Tongue (tissue), 2 donors: ENCODE data around the gene CRYGS. TPM values are rescaled to one million over a fixed set of nuclear protein-coding genes. Genes with fewer than 3 reads are reported as not detected.
"Not testable (repeated sequence)": the region's sequence is repeated elsewhere in the genome, so short reads cannot be mapped to it uniquely, and the experiment has no call there.

Source experiments
- DNase-seq: peaks from one replicate; pipeline ENCODE4 v3.0.0-alpha.2; 2015
- total RNA-seq: library from RNA; depleted of rRNA; stranded (reverse); fragments of >200 nt; gene quantifications from one replicate; pipeline ENCODE4 v1.2.3, GENCODE V29; 2014

Gene CRYGS
- 0.62 TPM for total RNA-seq

DNA sequence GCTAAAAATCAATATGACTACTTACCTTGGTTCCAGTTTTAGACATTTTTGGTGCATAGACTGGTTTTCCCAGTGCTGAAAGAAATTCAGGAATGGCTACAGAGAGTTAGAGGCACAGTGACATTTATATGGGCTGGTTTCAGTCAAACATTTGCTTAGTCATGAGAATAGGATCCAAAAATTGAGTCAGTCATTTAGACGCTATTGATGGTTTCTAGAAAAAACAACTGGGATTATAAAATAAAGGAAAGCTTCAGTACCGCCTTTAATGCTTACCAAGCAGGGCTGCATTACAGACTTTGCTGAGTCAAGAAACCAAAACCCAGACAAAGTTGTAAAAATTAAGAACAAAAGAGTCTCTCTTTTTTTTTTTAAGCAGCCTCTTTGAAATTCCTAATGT is at the start of gene CRYGS:
TSS of gene CRYGS (minus strand) at position 100 of the 400 bp plus-strand sequence. CDS start at position 46, 54 bp downstream.
- no peak for DNase-seq

GRCh38 chr3:186593862-186594261 is 49.7 kb upstream of the CRYGS start:
- DNase-seq, result no peak

GRCh38 chr3:186592682-186593081 is 48.5 kb upstream of the CRYGS start:
- no peak for DNase-seq

DNA sequence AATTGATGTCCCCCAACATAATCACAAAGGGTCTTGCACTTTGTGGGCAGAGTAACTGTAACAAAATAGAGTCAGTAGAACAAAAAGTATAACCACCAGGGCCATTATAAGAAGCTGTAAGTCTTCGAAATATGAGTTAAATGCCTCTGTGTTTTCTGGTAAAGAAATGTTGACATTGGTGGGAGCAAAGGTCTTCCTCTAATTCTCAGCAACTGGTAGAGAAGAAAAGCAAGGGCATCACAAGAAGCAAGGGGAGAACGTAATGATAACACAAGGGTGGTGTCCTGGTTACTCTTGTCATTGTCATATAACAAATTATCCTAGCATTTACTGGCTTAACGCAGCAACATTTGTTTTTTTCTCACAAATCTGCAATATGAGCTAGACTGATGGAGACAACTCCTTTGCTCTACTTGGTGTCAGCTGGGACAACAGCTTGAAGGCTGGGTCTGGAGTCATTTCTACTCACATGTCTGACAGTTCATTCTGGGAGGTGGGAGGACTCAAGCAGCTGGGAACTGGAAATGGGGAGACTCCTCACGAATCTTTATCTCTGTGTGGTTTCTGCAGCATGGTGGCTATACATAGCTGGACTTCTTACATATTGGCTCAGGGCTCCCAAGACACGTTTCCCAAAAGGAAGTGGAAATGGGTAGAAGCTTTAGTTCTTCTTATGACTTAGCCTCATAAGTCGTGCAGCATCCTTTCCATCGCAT is 46.6 kb upstream of the CRYGS start:
- DNase-seq, result no peak

GRCh38 chr3:186589856-186590579 is 45.8 kb upstream of the CRYGS start:
- DNase-seq, result no peak

DNA sequence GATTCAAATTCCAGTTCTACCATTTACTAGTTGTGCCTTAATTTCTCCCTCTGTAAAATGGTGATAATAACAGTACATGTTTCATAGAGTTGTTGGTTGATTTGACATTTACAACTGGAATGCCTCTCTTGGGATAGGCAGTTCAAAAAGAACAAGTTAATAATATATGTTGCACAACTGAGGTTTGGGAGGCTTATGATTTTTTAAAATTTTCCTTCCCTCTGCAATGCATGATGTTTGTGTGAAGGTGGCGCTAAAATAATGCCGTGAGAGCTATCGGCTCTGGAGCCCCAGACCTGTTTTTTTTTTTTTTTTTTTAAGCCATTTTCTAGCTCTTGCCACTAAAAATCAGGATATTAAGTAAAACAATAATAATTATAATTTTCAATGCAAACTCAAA is 44.9 kb upstream of the CRYGS start:
- no peak for DNase-seq

DNA sequence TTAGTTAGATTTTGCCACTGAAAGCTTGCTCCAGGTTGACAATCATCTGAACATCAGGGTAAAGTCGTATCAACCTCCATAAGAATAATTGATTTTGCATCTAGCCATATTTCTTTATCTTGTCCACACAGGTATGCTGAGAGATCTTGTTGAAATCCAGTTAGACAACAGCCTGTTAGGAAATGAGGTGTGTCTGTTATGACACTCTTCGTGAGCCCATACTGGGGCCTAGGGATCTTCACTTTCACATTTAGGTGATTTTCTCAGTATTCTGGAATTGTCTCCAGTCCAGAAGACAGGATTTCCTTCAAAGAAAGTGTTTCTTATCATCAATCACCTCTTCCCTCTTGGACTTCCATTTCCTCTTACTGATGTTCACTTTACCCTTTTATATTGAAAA is 44.5 kb upstream of the CRYGS start:
- no peak for DNase-seq

DNA sequence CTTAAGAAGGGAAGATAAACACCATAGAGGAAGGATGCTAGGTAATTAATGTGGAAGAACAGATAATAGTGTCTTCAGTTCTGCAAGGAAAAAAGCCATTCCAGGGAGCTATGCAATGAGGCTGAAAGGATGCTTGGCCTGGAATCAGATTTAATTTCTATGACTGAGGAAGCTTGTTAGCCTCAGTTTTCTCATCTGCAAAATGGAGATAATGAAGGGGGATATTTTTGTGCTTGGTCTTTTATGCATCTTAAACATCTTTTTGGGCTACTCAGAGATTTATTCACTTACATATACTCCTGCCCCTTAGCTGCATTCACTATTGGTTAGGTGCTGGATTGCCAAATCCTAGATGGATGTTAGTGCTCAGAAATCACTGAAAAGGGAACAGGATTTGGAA is 43.0 kb upstream of the CRYGS start:
- DNase-seq, result no peak

- not testable (repeated sequence) for DNase-seq
Measured at GRCh38 chr3:186586245-186586644, 42.1 kb upstream of the CRYGS start.

- DNase-seq, result no peak
Measured at GRCh38 chr3:186583831-186584230, 39.7 kb upstream of the CRYGS start.

DNA sequence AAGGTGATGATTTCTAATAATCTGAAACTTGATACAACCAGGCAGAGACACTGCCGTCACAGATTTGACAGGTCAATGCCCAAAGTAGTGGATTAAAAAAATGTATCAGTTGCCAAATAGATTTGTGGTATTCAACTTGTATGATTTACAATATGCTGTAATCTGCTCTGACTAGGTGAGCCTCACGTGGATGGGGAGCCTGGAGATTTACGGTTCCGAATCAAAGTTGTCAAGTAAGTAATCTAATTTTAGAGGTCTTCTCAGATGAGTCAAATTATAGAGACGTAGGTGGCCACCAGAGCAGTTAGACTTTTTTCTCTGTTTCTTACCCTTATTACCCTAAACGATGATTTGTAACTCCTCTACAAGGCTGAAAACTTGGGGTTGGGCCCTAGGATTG is 38.4 kb upstream of the CRYGS start:
- no peak for DNase-seq

DNA sequence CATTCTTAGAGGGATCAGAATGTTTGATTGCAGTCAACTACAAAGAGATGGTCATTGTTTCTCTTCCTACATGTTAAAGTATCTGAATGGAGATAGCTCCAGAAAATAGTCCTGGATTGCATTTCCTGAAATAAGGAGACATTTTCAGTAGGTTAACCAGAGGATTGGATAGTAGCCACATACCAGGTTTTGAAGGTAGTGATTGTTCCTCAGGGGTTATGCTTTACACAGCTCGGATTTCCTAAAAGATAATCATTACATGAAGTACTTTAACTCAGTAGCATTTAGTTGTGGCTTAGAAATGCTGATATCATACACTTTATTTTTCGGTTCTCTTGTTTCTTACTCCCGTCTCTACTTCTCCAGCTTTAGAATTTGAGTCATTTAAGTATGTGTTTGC is 36.6 kb upstream of the CRYGS start:
- DNase-seq, result no peak

- DNase-seq, result no peak
Measured at GRCh38 chr3:186577521-186577920, 33.3 kb upstream of the CRYGS start.

- no peak for DNase-seq
Measured at GRCh38 chr3:186571644-186572013, 27.4 kb upstream of the CRYGS start.

- DNase-seq, result no peak
Measured at GRCh38 chr3:186570941-186571643, 26.9 kb upstream of the CRYGS start.

DNA sequence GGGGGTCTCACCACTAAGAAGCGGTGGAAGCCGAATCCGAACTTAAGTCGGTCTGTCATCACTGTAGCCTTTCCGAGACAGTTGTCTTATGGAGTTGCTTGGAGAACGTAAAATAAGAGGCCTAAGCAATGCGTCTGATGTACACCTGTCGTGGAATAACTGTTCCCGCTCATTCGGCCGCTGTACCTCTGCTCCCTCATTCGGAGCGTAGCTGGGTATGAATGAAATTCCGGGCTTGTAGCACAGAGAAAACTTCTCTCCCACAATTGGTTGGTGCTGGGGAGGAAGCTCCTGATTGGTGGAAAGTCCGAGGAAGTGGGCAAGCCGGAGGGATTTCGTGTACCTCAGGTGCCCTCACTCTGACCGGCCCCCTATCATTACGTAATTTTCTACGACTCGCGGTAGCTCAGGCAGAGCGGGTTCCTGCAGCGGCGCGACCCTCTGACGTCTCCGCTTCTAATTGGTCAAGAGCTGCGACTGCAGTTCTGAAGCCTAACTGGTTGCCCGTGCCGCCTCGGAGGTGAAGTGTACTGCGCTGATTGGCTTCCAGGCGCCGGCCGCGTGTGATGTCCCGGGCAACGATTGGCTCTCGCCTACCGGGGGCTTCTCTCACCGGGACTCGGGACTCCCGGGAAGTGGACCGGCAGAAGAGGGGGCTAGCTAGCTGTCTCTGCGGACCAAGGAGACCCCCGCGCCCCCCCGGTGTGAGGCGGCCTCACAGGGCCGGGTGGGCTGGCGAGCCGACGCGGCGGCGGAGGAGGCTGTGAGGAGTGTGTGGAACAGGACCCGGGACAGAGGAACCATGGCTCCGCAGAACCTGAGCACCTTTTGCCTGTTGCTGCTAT is 26.1 kb upstream of the CRYGS start, which contains the start of gene DNAJB11:
TSS of gene DNAJB11 (plus strand) at position 625 of the 845 bp plus-strand sequence. CDS start at position 803, 178 bp downstream.
- peak; percentile 100 for DNase-seq

DNA sequence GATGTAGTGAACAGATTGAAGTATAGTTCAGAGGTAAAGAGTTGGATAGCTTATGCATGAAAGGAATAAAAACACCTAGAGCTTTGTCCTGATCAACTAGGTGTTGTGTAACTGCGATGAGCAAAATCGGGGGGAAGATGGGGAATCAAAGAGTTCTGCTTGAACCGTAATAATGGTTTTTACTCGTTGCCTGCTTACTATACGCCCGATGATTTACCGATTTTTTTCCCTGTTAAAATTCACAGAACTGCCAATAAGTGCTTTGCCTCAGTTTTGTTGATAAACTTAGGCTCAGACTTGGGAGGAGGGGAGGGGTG is 25.6 kb upstream of the CRYGS start:
- no peak for DNase-seq

DNA sequence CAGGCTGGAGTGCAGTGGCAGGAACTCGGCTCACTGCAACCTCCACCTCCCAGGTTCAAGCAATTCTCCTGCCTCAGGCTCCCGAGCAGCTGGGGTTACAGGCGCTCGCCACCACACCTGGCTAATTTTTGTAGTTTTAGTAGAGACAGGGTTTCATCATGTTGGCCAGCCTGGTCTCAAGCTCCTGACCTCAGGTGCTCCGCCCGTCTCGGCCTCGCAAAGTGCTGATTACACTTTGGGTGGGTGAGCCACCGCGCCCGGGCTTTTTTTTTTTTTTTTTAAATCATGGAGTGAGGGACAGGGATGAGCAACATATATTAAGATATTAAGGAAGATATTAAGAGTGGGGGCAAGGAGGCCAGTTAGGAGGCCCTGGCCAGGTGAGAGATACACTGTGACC is 25.2 kb upstream of the CRYGS start:
- DNase-seq, result not testable (repeated sequence)

- peak; percentile 96 for DNase-seq
Measured at GRCh38 chr3:186567072-186567921, 23.1 kb upstream of the CRYGS start, which contains the start of gene TBCCD1. Gene TBCCD1, minus strand, starts transcription at chr3:186567339. Its CDS starts 3,010 bp downstream, at chr3:186564329.

GRCh38 chr3:186566772-186567071 is 22.5 kb upstream of the CRYGS start:
- DNase-seq, result no peak

DNA sequence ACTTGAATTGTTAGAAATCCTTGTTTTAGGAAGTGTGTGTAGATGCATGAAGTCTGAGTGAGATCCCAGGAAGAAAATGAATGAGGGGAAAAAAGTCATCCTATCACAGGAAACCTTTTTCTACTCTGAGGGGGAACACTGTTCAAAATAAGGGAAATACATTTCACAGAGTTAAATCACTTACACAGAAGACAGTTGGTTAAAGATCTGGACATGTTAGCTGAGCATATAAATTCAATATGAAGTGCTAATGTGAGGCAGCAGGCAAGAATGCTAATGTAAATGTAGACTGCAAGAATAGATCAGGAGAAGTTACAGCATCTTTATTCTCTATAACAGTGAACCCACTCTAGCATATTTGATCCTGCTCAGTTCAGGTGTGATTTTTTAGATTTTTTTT is 20.4 kb upstream of the CRYGS start:
- no peak for DNase-seq
